A673 (cell line): ENCODE results near the gene NOX4.
"Not testable (repeated sequence)": the region's sequence is repeated elsewhere in the genome, so short reads cannot be mapped to it uniquely, and the experiment has no call there.

Experiments
- EZH2 ChIP-seq: fragments of 200-600 bp; sonication (generic); IDR thresholded peaks from 2 replicates; pipeline ENCODE4 v1.6.1; 2017; ENCODE audit warnings: borderline replicate concordance, low read depth, mild to moderate bottlenecking, mixed read lengths, antibody characterized with exemption, low read length; ENCODE audit not compliant: poor library complexity, severe bottlenecking
- TF ChIP-seq, protein P1 (sequence below): fragments of 300-800, 200-600 bp; sonication (generic); conservative IDR thresholded peaks from 2 replicates; pipeline ENCODE4 v1.5.1; 2017; ENCODE audit warnings: low read depth, mild to moderate bottlenecking, antibody characterized with exemption, low read length, moderate library complexity, mixed read lengths

DNA sequence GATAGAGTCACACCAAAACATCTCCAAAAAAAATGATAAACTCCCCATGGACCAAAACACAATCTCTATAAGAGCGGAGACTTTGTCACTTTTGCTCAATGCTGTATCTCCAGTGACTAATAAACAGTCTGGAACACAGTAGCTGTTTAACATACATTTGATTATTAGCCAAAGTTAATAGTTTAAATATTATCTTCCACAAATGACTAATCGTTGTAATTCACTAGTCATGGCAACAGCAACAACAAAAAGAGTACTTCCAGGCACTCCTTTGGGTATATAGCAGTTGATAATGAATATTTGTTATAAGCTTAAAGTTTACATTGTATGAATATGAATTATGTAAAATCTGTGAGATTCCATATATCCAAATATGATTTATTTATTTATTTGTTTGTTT lies 121.8 kb downstream of the NOX4 start:
- TF ChIP-seq, protein P1, sequence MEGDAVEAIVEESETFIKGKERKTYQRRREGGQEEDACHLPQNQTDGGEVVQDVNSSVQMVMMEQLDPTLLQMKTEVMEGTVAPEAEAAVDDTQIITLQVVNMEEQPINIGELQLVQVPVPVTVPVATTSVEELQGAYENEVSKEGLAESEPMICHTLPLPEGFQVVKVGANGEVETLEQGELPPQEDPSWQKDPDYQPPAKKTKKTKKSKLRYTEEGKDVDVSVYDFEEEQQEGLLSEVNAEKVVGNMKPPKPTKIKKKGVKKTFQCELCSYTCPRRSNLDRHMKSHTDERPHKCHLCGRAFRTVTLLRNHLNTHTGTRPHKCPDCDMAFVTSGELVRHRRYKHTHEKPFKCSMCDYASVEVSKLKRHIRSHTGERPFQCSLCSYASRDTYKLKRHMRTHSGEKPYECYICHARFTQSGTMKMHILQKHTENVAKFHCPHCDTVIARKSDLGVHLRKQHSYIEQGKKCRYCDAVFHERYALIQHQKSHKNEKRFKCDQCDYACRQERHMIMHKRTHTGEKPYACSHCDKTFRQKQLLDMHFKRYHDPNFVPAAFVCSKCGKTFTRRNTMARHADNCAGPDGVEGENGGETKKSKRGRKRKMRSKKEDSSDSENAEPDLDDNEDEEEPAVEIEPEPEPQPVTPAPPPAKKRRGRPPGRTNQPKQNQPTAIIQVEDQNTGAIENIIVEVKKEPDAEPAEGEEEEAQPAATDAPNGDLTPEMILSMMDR = not testable (repeated sequence)
- not testable (repeated sequence) for TF ChIP-seq EZH2
